HepG2 (cell line): ENCODE measurements around the gene PYCR2. TPM values are rescaled to one million over a fixed set of nuclear protein-coding genes. Genes with fewer than 3 reads are reported as not detected.

ENCODE experiments used
- ELK4 ChIP-seq: sonication (generic); formaldehyde crosslinking; IDR thresholded peaks from 2 replicates; pipeline ENCODE4 v1.9.0; 2021; ENCODE audit warnings: missing genetic modification reagents, borderline replicate concordance
- FOXK2 ChIP-seq: fragments of 450-650 bp; IDR thresholded peaks from 2 replicates; pipeline ENCODE4 v1.6.1; 2016
- GABPB1 ChIP-seq: IDR thresholded peaks from 2 replicates; pipeline ENCODE4 v1.6.1; 2016; ENCODE audit warnings: mild to moderate bottlenecking, missing genetic modification reagents, moderate library complexity, missing compliant biosample characterization
- KLF11 ChIP-seq: IDR thresholded peaks from 2 replicates; pipeline ENCODE4 v1.6.1; 2016; ENCODE audit warnings: missing compliant biosample characterization
- MAX ChIP-seq: IDR thresholded peaks from 2 replicates; pipeline ENCODE4 v1.6.1; 2012; ENCODE audit warnings: inconsistent platforms
- NFATC3 ChIP-seq: sonication (generic); formaldehyde crosslinking; IDR thresholded peaks from 2 replicates; pipeline ENCODE4 v1.5.1; 2020; ENCODE audit warnings: mild to moderate bottlenecking, missing genetic modification reagents
- NKX3-1 ChIP-seq: sonication (generic); formaldehyde crosslinking; IDR thresholded peaks from 2 replicates; pipeline ENCODE4 v1.5.0; 2020; ENCODE audit warnings: missing genetic modification reagents
- NR2C2 ChIP-seq: sonication (generic); formaldehyde crosslinking; IDR thresholded peaks from 2 replicates; pipeline ENCODE4 v1.4.0; 2020; ENCODE audit warnings: missing genetic modification reagents, mild to moderate bottlenecking, moderate library complexity, borderline replicate concordance
- POGK ChIP-seq: sonication (generic); formaldehyde crosslinking; conservative IDR thresholded peaks from 2 replicates; pipeline ENCODE4 v1.8.0; 2022; ENCODE audit warnings: mild to moderate bottlenecking, moderate library complexity, missing genetic modification reagents
- SALL1 ChIP-seq: sonication (generic); formaldehyde crosslinking; IDR thresholded peaks from 2 replicates; pipeline ENCODE4 v1.8.0; 2022; ENCODE audit warnings: mild to moderate bottlenecking, missing genetic modification reagents
- SP5 ChIP-seq: IDR thresholded peaks from 2 replicates; pipeline ENCODE4 v1.6.1; 2016; ENCODE audit warnings: low read depth, borderline replicate concordance
- TBX3 ChIP-seq: fragments of 450-650 bp; IDR thresholded peaks from 2 replicates; pipeline ENCODE4 v1.6.1; 2017; ENCODE audit warnings: antibody characterized with exemption, mild to moderate bottlenecking, inconsistent platforms, borderline replicate concordance
- ZBTB33 ChIP-seq: sonication (generic); formaldehyde crosslinking; IDR thresholded peaks from 2 replicates; pipeline ENCODE4 v1.4.0; 2020; ENCODE audit warnings: missing genetic modification reagents
- ZNF121 ChIP-seq: sonication (generic); formaldehyde crosslinking; IDR thresholded peaks from 2 replicates; pipeline ENCODE4 v1.5.0; 2020; ENCODE audit warnings: mild to moderate bottlenecking, missing genetic modification reagents
- ZNF124 ChIP-seq: sonication (generic); formaldehyde crosslinking; IDR thresholded peaks from 2 replicates; pipeline ENCODE4 v1.4.0; 2020; ENCODE audit warnings: missing genetic modification reagents
- ZNF136 ChIP-seq: sonication (generic); formaldehyde crosslinking; IDR thresholded peaks from 2 replicates; pipeline ENCODE4 v1.8.1; 2022; ENCODE audit warnings: low read depth, mild to moderate bottlenecking, moderate library complexity, missing genetic modification reagents
- ZNF33A ChIP-seq: sonication (generic); formaldehyde crosslinking; IDR thresholded peaks from 2 replicates; pipeline ENCODE4 v1.5.1; 2020; ENCODE audit warnings: missing genetic modification reagents, mild to moderate bottlenecking, moderate library complexity, borderline replicate concordance
- ZNF496 ChIP-seq: sonication (generic); formaldehyde crosslinking; IDR thresholded peaks from 2 replicates; pipeline ENCODE4 v1.8.1; 2023; ENCODE audit warnings: mild to moderate bottlenecking, moderate library complexity, missing genetic modification reagents; ENCODE audit not compliant: insufficient replicate concordance
- ZNF564 ChIP-seq: sonication (generic); formaldehyde crosslinking; IDR thresholded peaks from 2 replicates; pipeline ENCODE4 v1.8.1; 2023; ENCODE audit warnings: mild to moderate bottlenecking, missing genetic modification reagents
- ZNF614 ChIP-seq: IDR thresholded peaks from 2 replicates; pipeline ENCODE4 v1.6.1; 2018; ENCODE audit warnings: missing biosample characterization, missing genetic modification reagents, inconsistent platforms, borderline replicate concordance
- ZNF775 ChIP-seq: sonication (generic); formaldehyde crosslinking; IDR thresholded peaks from 2 replicates; pipeline ENCODE4 v1.4.0; 2020; ENCODE audit warnings: missing genetic modification reagents, mild to moderate bottlenecking, moderate library complexity, borderline replicate concordance
- ZNF782 ChIP-seq: sonication (generic); formaldehyde crosslinking; IDR thresholded peaks from 2 replicates; pipeline ENCODE4 v1.4.0; 2020; ENCODE audit warnings: missing genetic modification reagents, mild to moderate bottlenecking, borderline replicate concordance
- ZNF784 ChIP-seq: sonication (generic); formaldehyde crosslinking; IDR thresholded peaks from 2 replicates; pipeline ENCODE4 v1.5.1; 2020; ENCODE audit warnings: missing genetic modification reagents, mild to moderate bottlenecking, borderline replicate concordance
- polyA plus RNA-seq, 8 experiments: library from polyadenylated mRNA; depleted of rRNA in 3 of 8; stranded (reverse) in 7 of 8; unstranded in 1 of 8; fragments of >200 nt; fragmentation: Illumina TruSeq in 4 of 8; extraction: Trizol in 4 of 8; gene quantifications; 2 replicates each; pipeline versions ENCODE4 v1.2.1 to v1.2.3, GENCODE V29; 2011 to 2016; ENCODE audit warnings: low read depth in 4 of 8, missing spikeins in 1 of 8, mixed read lengths in 1 of 8; ENCODE audit not compliant: insufficient read depth in 1 of 8
- total RNA-seq, 5 experiments: library from RNA; depleted of rRNA; stranded (reverse); fragments of >200 nt; fragmentation: Illumina TruSeq; extraction: Trizol; gene quantifications; 2 replicates each; pipeline ENCODE4 v1.2.3, GENCODE V29; 2016; ENCODE audit warnings: low read depth in 1 of 5

The PYCR2 gene
- total and polyA plus RNA-seq, 2 of the 13 experiments (the other 11 are each of a cell fraction or from before 2014, with no cell fraction given) = 47.2 to 47.8 TPM

- TF ChIP-seq ELK4 (CRISPR knock-in tag) (no peak), ZNF782 (CRISPR knock-in tag) (peak; percentile 94; the same call in 1 of the 2 replicates), ZNF775 (CRISPR knock-in tag) (no peak), ZNF124 (CRISPR knock-in tag) (peak; percentile 70), ZBTB33 (CRISPR knock-in tag) (peak; percentile 29; the same call in 1 of the 2 replicates), ZNF784 (CRISPR knock-in tag) (peak; percentile 75; the same call in 1 of the 2 replicates), ZNF614 (peak; percentile 74; the same call in 1 of the 2 replicates), NKX3-1 (CRISPR knock-in tag) (peak; percentile 9; the same call in 1 of the 2 replicates), ZNF496 (CRISPR knock-in tag) (no peak), SP5 (CRISPR knock-in tag) (peak; percentile 41), FOXK2 (no peak), ZNF564 (CRISPR knock-in tag) (0 out of 2 replicates have a peak, but pooled peaks have one; percentile 26), MAX (peak; percentile 89), POGK (peak; percentile 74), GABPB1 (peak; percentile 96), SALL1 (CRISPR knock-in tag) (peak; percentile 68), ZNF33A (CRISPR knock-in tag) (no peak), KLF11 (CRISPR knock-in tag) (0 out of 2 replicates have a peak, but pooled peaks have one; percentile 35), NR2C2 (CRISPR knock-in tag) (peak; percentile 66), ZNF121 (CRISPR knock-in tag) (peak; percentile 55; the same call in 1 of the 2 replicates), TBX3 (no peak), ZNF136 (CRISPR knock-in tag) (peak; percentile 71; the same call in 1 of the 2 replicates), NFATC3 (CRISPR knock-in tag) (peak; percentile 85; the same call in 1 of the 2 replicates)
Observed at GRCh38 chr1:225923692-225924555, at the start of gene PYCR2 (continued).
